ENCODE measurements around the gene DNAJB2.
"Not testable (repeated sequence)": the region's sequence is repeated elsewhere in the genome, so short reads cannot be mapped to it uniquely, and the experiment has no call there.

GRCh38 chr2:219287116-219287440 is 7.9 kb downstream of the DNAJB2 start:
- TF ChIP-seq, protein P1, sequence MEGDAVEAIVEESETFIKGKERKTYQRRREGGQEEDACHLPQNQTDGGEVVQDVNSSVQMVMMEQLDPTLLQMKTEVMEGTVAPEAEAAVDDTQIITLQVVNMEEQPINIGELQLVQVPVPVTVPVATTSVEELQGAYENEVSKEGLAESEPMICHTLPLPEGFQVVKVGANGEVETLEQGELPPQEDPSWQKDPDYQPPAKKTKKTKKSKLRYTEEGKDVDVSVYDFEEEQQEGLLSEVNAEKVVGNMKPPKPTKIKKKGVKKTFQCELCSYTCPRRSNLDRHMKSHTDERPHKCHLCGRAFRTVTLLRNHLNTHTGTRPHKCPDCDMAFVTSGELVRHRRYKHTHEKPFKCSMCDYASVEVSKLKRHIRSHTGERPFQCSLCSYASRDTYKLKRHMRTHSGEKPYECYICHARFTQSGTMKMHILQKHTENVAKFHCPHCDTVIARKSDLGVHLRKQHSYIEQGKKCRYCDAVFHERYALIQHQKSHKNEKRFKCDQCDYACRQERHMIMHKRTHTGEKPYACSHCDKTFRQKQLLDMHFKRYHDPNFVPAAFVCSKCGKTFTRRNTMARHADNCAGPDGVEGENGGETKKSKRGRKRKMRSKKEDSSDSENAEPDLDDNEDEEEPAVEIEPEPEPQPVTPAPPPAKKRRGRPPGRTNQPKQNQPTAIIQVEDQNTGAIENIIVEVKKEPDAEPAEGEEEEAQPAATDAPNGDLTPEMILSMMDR (IDR thresholded peaks at IDR 0.05): not testable (repeated sequence)
- not testable (repeated sequence) for TF ChIP-seq POLR2A (IDR thresholded peaks at IDR 0.05); POLR2AphosphoS5 (IDR thresholded peaks at IDR 0.05; ENCODE audit: insufficient read depth in 1 of 2, low read depth in 1 of 2)

Measured in vagina (tissue), 2 donors.